ENCODE results near the gene ZFHX3. TPM values are rescaled to one million over a fixed set of nuclear protein-coding genes. Genes with fewer than 3 reads are reported as not detected.

The ZFHX3 gene
- total and polyA plus RNA-seq, 9 of the 15 experiments (the other 6 are each of a cell fraction or from before 2014, with no cell fraction given): 0.01 to 0.23 (median 0.06) TPM; not detected in 4

- Histone ChIP-seq H3K4me2 (ENCODE audit: insufficient read depth, low read length) (no peak overlapping the region), H3K79me2 (ENCODE audit: control insufficient read depth, insufficient read depth, low read length) (no peaks in the 10 kb centered on the region), H3K4me3 (no peak overlapping the region), H2AFZ (ENCODE audit: low read depth, low read length) (no peak overlapping the region), H3K27ac (ENCODE audit: extremely low read depth, low read depth, low read length) (no peak overlapping the region), H4K20me1 (replicated peaks; ENCODE audit: control insufficient read depth, insufficient read depth, low read length) (0 out of 2 replicates have a peak, but pooled peaks cover 8% of the 10 kb centered on the region), H3K27me3 (ENCODE audit: control insufficient read depth in 2 of 2, insufficient read depth in 2 of 2, low read length in 2 of 2) (peaks cover 0 to 49% of the 10 kb centered on the region in 2 experiments; a peak in 4 of 5 replicates), H3K9ac (ENCODE audit: insufficient read depth in 1 of 2, low read depth in 2 of 2, low read length in 2 of 2) (no peak overlapping the region), H3K36me3 (ENCODE audit: control insufficient read depth, insufficient read depth, low read length) (no peaks in the 10 kb centered on the region), H3K4me1 (replicated peaks in 1 of 2; ENCODE audit: control insufficient read depth in 2 of 2, insufficient read depth in 2 of 2, low read length in 2 of 2) (no peaks in the 10 kb centered on the region), H3K9me3 (replicated peaks; ENCODE audit: control insufficient read depth, insufficient read depth, low read depth, low read length) (no peaks in the 10 kb centered on the region), H3K9me1 (ENCODE audit: control insufficient read depth, insufficient read depth, low read length) (no peaks in the 10 kb centered on the region)
- TF ChIP-seq ZBTB1 (CRISPR knock-in tag; IDR thresholded peaks at IDR 0.05; ENCODE audit: borderline replicate concordance, low read depth): no peak
- no peak for TF ChIP-seq TCF7 (IDR thresholded peaks at IDR 0.05; ENCODE audit: borderline replicate concordance)
- no peak for TF ChIP-seq DMBX1 (CRISPR knock-in tag; IDR thresholded peaks at IDR 0.05; ENCODE audit: borderline replicate concordance)
- TF ChIP-seq SRSF1 (IDR thresholded peaks at IDR 0.05; ENCODE audit: low read depth, low read length): no peak
- no peak for TF ChIP-seq PTBP1 (IDR thresholded peaks at IDR 0.05; ENCODE audit: low read depth, low read length)
- TF ChIP-seq NFIX (CRISPR knock-in tag; IDR thresholded peaks at IDR 0.05; ENCODE audit: low read depth): no peak
- TF ChIP-seq ZNF707 (CRISPR knock-in tag; conservative IDR thresholded peaks at IDR 0.05): no peak
- no peak for TF ChIP-seq ZNF324 (CRISPR knock-in tag; IDR thresholded peaks at IDR 0.05)
- TF ChIP-seq RBFOX2 (IDR thresholded peaks at IDR 0.05; ENCODE audit: low read depth, low read length): no peak
- no peak for TF ChIP-seq ZNF143 (CRISPR knock-in tag; IDR thresholded peaks at IDR 0.05)
- no peak for TF ChIP-seq ZKSCAN1 (IDR thresholded peaks at IDR 0.05; ENCODE audit: low read depth, low read length)
- TF ChIP-seq ZFP30 (CRISPR knock-in tag; IDR thresholded peaks at IDR 0.05; ENCODE audit: borderline replicate concordance): no peak
- TF ChIP-seq MCM2 (IDR thresholded peaks at IDR 0.05; ENCODE audit: low read depth): no peak
- no peak for TF ChIP-seq HMGXB4 (CRISPR knock-in tag; IDR thresholded peaks at IDR 0.05)
- no peak for TF ChIP-seq NCOA1 (IDR thresholded peaks at IDR 0.05; ENCODE audit: low read depth)
- no peak for TF ChIP-seq GABPB1 (CRISPR knock-in tag; IDR thresholded peaks at IDR 0.05)
- no peak for TF ChIP-seq GABPA (tag; conservative IDR thresholded peaks at IDR 0.05; ENCODE audit: low read depth)
- TF ChIP-seq CBX1 (IDR thresholded peaks at IDR 0.05; ENCODE audit: low read depth): no peak
- no peak for TF ChIP-seq CEBPG (CRISPR knock-in tag; IDR thresholded peaks at IDR 0.05)
- TF ChIP-seq CEBPG (tag; conservative IDR thresholded peaks at IDR 0.05 in 1 of 2, IDR thresholded peaks at IDR 0.05 in 1 of 2): no peak
- TF ChIP-seq NCOA6 (IDR thresholded peaks at IDR 0.05): no peak
- in situ Hi-C loops (cut with MboI): no loop called here
- BruUV-seq (replicated peaks): no TSS peak
- POLR2A ChIA-PET: no interaction called here
- WGBS (ENCODE audit: insufficient coverage, low coverage, missing lambda C conversion rate): 11% methylated on average over 11 of the region's 12 CpGs
- intact Hi-C loops (cut with micrococcal nuclease): no loop called here
- no peak for FAIRE-seq
- ATAC-seq: no peak
- no peak for DNase-seq (ENCODE audit: extremely low read depth in 1 of 4, low spot score in 3 of 4)
- CTCF ChIA-PET (ENCODE audit: low intra/inter-chr PET ratio): no interaction called here
Measured at GRCh38 chr16:73021866-73022495, 25.9 kb downstream of the ZFHX3 start.

All from K562 (cell line).